Measurements from ENCODE around the gene CNTNAP2.

- TF ChIP-seq CTCF (IDR thresholded peaks at IDR 0.05) (no peak), POLR2A (IDR thresholded peaks at IDR 0.05) (no peak), POLR2AphosphoS5 (IDR thresholded peaks at IDR 0.05) (no peak)
Measured at GRCh38 chr7:146499970-146500369, 383.4 kb downstream of the CNTNAP2 start.

Measured in stomach (tissue), 4 donors.